Activated CD4-positive, alpha-beta T cell treated with anti-CD3 and anti-CD28 coated beads, Interleukin-2, amount 50 U/mL, for 24 hours (primary cell): ENCODE data around the gene ATXN7L1.
"Not testable (repeated sequence)": the region's sequence is repeated elsewhere in the genome, so short reads cannot be mapped to it uniquely, and the experiment has no call there.

Experiments used
- DNase-seq, 2 donors: peaks; one replicate each; pipeline ENCODE4 v3.0.0-alpha.2; 2020; ENCODE audit warnings: low read depth in 1 of 2, low spot score in 1 of 2

ATXN7L1 gene

GRCh38 chr7:105748701-105749100 is 127.7 kb downstream of the ATXN7L1 start:
- no peak for DNase-seq

DNA sequence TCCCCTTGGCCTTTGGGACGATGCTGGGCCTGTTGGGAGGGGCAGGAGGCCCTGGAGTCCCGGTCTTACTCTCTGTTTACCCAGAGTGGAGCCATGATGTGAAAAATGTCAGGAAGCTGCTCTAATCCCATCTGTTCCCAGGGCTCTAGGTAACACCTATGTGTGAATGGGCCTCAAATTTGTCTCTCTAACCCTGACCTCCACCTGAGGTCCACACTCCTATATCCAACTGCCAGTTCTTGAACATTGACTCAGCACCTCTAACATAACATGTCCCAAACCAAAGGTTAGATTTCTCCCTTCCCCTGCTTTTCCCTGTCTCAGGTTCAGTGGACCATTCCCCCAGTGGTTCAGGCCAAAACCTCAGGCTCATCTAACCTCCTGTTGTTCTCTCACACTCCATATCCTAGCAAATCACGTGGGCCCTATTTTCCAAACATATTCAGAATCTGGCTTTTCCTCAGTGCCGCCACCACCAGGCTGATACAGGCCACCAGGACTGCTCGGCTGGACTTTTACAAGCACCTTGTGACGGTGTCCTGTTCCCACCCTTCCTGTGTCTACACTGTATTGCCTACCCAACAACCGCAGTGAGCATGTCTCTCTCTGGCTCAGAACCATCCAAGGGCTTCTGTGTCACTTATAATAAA is 130.6 kb downstream of the ATXN7L1 start:
- DNase-seq: no peak

- DNase-seq: no peak
These were observed 132.1 kb downstream of the ATXN7L1 start for GRCh38 chr7:105744258-105744657.

GRCh38 chr7:105743351-105744090 is 132.9 kb downstream of the ATXN7L1 start:
- DNase-seq: no peak

DNA sequence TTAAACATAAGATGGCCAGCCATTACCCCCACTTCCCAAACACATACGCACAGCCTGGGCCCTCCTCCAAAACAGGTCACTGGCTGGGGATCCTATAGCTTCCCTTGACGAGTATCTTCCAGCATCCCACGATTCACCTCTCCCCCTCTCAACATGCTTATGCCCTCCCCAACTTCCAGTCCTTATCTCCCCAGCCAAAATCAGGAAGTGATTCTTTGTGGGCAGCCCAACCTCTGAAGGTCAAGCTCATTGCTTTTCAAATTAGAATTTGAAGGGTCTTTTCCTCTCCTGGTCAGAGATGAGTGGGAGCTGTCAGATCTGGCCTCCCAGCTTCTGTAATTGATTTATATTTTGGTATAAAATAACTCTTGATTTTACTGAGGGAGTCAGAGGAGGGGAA is 133.6 kb downstream of the ATXN7L1 start:
- DNase-seq: no peak

DNA sequence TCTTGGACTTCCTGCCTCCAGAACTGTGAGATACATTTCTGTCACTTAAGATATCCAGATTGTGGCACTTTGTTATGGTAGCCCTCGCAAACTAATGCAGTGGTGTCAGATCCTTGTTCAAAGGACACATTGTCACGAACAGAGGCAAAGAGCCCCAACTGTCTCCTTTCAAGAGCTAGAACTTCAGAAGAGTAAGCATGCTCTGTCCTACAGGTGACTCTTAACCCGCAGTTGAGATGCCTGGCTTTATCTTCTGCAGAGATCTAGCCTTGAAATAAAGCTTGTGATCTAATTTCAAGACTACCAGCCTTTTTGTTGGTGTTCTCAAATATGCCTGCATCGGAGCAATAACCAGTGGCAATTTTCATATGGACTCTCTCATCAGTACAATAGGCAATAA is 134.4 kb downstream of the ATXN7L1 start:
- DNase-seq: no peak

- no peak for DNase-seq
These were observed 138.3 kb downstream of the ATXN7L1 start for GRCh38 chr7:105738133-105738532.

DNA sequence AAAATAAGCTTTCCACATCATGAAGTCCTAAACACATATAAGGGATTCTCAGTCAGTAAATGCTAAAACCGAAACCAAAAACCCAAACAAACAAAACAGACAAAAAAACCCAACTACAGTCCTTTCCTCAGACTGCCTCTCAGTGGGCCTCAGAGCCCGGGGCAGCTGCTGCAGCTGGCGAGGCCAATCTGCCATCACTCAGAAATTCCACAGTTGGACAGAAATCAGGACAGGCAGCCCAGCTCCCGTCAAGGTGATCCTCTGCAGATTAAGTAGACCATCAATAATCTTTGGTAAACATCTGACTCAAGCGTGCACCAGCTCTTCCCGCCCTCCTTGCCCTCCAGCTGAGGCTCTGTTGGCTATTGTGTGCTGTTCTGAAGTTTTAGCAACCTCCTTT is 142.2 kb downstream of the ATXN7L1 start:
- DNase-seq: no peak

- no peak for DNase-seq
These were observed 145.4 kb downstream of the ATXN7L1 start for GRCh38 chr7:105731042-105731441.

GRCh38 chr7:105728028-105728427 is 148.4 kb downstream of the ATXN7L1 start:
- no peak for DNase-seq

GRCh38 chr7:105724688-105725087 is 151.7 kb downstream of the ATXN7L1 start:
- no peak for DNase-seq

GRCh38 chr7:105723572-105723971 is 152.8 kb downstream of the ATXN7L1 start:
- no peak for DNase-seq

GRCh38 chr7:105721571-105722104 is 154.8 kb downstream of the ATXN7L1 start:
- DNase-seq: no peak

- DNase-seq: no peak
These were observed 156.5 kb downstream of the ATXN7L1 start for GRCh38 chr7:105719919-105720318.

GRCh38 chr7:105719395-105719794 is 157.0 kb downstream of the ATXN7L1 start:
- DNase-seq: no peak

- DNase-seq: no peak
These were observed 157.9 kb downstream of the ATXN7L1 start for GRCh38 chr7:105718511-105718925.

DNA sequence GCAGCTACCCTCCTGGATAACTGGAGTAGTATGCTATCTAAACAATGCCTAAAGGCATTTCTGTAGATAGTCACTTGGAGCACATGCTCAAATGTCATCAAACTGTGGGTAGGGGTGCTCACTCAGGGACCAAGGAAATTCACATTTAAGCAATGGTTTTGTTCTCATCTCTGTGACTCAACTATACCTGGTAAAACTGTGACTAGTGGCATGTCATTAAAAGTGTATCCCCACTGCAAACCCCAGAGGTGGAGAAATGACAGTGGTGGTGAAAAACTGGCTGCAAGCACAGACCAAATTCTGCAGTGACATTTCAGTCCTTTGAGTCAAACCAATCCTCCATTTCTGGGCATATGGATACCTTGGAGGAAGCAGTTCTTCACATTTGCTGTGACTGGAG is 160.9 kb downstream of the ATXN7L1 start:
- DNase-seq: no peak

- DNase-seq: no peak
These were observed 162.6 kb downstream of the ATXN7L1 start for GRCh38 chr7:105713488-105714465.

DNA sequence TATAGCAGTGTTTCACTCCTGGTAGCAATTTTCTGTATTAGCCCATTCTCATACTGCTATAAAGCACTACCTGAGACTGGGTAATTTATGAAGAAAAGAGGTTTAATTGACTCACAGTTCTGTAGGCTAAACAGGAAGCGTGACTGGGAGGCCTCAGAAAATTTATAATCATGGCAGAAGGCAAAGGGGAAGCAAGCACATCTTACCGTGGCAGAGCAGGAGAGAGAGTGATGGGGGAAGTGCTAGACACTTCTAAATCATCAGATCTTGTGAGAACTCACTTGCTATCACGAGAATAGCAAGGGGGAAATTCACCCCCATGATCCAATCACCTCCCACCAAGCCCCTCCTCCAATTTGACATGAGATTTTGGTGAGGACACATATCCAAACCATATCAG is 163.5 kb downstream of the ATXN7L1 start:
- DNase-seq: no peak

DNA sequence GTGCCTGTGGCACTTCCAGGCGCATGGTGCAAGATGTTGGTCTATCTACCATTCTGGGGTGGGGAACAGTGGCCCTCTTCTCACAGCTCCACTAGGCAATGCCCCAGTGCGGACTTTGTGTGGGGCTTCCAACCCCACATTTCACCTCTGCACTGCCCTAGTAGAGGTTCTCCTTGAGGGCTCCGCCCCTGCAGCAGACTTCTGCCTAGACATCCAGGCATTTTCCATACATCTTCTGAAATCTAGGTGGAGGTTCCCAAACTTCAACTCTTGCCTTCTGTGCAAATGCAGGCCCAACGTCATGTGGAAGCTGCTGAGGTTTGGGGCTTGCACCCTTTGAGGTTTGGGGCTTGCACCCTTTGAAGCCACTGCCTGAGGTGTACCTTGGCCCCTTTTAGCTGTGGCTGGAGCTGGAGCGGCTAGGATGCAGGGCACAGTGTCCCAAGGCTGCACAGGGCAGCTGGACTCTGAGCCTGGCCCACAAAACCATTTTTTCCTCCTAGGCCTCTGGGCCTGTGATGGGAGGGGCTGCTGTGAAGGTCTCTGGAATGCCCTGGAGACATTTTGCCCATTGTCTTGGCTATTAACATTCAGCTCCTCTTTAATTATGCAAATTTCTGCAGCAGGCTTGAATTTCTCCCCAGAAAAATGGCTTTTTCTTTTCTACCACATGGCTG is 164.5 kb downstream of the ATXN7L1 start:
- no peak for DNase-seq

DNA sequence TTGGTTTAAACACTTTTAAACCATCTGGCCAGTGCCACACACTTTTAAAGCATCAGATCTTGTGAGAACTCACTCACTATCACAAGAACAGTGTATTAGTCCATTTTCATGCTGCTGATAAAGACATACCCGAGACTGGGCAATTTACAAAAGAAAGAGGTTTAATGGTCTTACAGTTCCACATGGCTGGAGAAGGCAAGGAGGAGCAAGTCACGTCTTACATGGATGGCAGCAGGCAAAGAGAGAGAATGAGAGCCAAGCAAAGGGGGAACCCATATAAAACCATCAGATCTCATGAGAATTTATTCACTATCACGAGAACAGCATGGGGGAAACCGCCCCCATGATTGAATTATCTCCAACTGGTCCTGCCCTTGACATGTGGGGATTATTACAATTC is 165.7 kb downstream of the ATXN7L1 start:
- not testable (repeated sequence) for DNase-seq
